Right forelimb (tissue), 1 donor: Measurements from ENCODE around the gene SFT2D1.

ENCODE experiments used
- DNase-seq: peaks from one replicate; pipeline ENCODE4 v3.0.0-alpha.2; 2018

Gene SFT2D1

GRCh38 chr6:166274163-166274562, 68.2 kb downstream of the SFT2D1 start:
- DNase-seq = no peak

- DNase-seq = no peak
Measured at GRCh38 chr6:166271376-166271765, 71.0 kb downstream of the SFT2D1 start.

DNA sequence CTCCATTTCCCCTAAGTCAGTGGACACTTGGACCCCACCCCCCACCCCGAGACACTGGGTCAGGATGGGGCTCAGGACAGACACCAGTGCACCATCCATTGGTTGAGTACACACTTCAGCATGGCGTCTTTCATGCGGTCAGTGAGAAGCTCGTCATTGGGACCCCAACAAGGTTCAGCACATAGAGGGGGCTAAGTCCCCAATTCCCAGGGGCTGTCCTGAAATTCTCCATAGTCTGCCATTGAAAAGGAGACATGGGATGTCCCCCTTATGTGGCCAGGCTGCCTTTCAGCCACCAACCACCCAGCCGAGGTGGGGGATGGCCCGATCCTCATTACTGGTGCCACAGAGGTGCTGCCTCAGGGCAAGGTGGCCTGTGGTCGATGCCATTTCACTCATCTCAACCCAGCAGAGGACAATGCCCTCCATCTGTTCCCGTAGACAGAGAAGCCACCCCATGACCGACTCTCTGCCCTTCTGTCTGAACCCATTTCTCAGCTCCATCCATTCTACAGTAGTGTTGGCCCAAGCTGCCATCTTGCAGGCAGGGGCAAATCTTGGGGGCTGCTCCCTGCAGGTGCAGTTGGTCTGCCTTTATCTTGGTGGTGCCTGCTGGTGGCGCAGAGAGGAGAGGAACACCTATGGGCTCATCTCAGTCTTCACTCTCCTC, 71.5 kb downstream of the SFT2D1 start:
- DNase-seq = no peak
